Smooth muscle cell (in vitro differentiated cells): Measurements from ENCODE around the gene ZC3HAV1L. TPM values are rescaled to one million over a fixed set of nuclear protein-coding genes. Genes with fewer than 3 reads are reported as not detected.

Experiments used
- DNase-seq: peaks from one replicate; lab custom pipeline; 2025; ENCODE audit not compliant: unreplicated experiment; lab: John Stamatoyannopoulos, UW
- H2AFZ ChIP-seq: fragments of 200-600 bp; sonication (generic); 2 replicates; pipeline ENCODE4 v1.6.0; 2016; ENCODE audit warnings: antibody characterized with exemption, low read depth, mild to moderate bottlenecking
- H3F3A ChIP-seq: fragments of 200-600 bp; sonication (generic); 2 replicates; pipeline ENCODE4 v1.6.0; 2017; ENCODE audit warnings: antibody characterized with exemption, low read depth
- H3K27ac ChIP-seq: fragments of 200-600 bp; sonication (generic); 2 replicates; pipeline ENCODE4 v1.5.1; 2016; ENCODE audit warnings: low read depth, mild to moderate bottlenecking
- H3K27me3 ChIP-seq: fragments of 200-600 bp; sonication (generic); 2 replicates; pipeline ENCODE4 v1.6.1; 2016; ENCODE audit warnings: low read depth, mild to moderate bottlenecking
- H3K36me3 ChIP-seq: fragments of 200-600 bp; sonication (generic); 2 replicates; pipeline ENCODE4 v1.5.1; 2016; ENCODE audit warnings: low read depth
- H3K4me1 ChIP-seq: fragments of 200-600 bp; sonication (generic); 2 replicates; pipeline ENCODE4 v1.5.1; 2016; ENCODE audit warnings: low read depth
- H3K4me2 ChIP-seq: fragments of 200-600 bp; sonication (generic); 2 replicates; pipeline ENCODE4 v1.6.0; 2016; ENCODE audit warnings: mild to moderate bottlenecking
- H3K4me3 ChIP-seq: fragments of 200-600 bp; sonication (generic); 2 replicates; pipeline ENCODE4 v1.5.1; 2016; ENCODE audit warnings: mild to moderate bottlenecking
- H3K79me2 ChIP-seq: fragments of 200-600 bp; sonication (generic); 2 replicates; pipeline ENCODE4 v1.6.0; 2016; ENCODE audit warnings: low read depth, mild to moderate bottlenecking
- H3K9ac ChIP-seq: fragments of 200-600 bp; sonication (generic); 2 replicates; pipeline ENCODE4 v1.6.0; 2016; ENCODE audit warnings: low read depth
- H3K9me3 ChIP-seq: fragments of 200-600 bp; sonication (generic); replicated peaks from 2 replicates; pipeline ENCODE4 v1.5.1; 2016; ENCODE audit warnings: low read depth
- H4K20me1 ChIP-seq: fragments of 200-600 bp; sonication (generic); 2 replicates; pipeline ENCODE4 v1.6.0; 2016; ENCODE audit warnings: low read depth
- CTCF ChIP-seq: fragments of 200-600 bp; sonication (generic); IDR thresholded peaks from 2 replicates; pipeline ENCODE4 v1.5.1; 2017; ENCODE audit warnings: borderline replicate concordance, mild to moderate bottlenecking, antibody characterized with exemption; ENCODE audit not compliant: insufficient read depth, poor library complexity, severe bottlenecking
- WGBS: methylation state at CpG from one replicate; pipeline ENCODE4 v1.1.7; 2016; ENCODE audit warnings: low lambda C conversion rate; 5-methylcytosine and 5-hydroxymethylcytosine counted together
- polyA plus RNA-seq: library from polyadenylated mRNA; unstranded; fragments of >200 nt; fragmentation: Nextera tagmentation; extraction: Ambion mirVana; gene quantifications from 2 replicates; pipeline ENCODE4 v1.2.1, GENCODE V29; 2016
- total RNA-seq: library from RNA; depleted of rRNA; stranded (reverse); fragments of >200 nt; gene quantifications from 2 replicates; pipeline ENCODE4 v1.2.3, GENCODE V29; 2014

Gene ZC3HAV1L
- total and polyA plus RNA-seq, 2 experiments from 2014 or later = 17.0 to 47.2 TPM

- H3K9me3 ChIP-seq = no peaks in the 10 kb centered on the region
- H3K4me3 ChIP-seq = no peak overlapping the region
- DNase-seq = no peak
- H3K27me3 ChIP-seq = no peaks in the 10 kb centered on the region
- H2AFZ ChIP-seq = no peak overlapping the region
- H3K79me2 ChIP-seq = peaks cover 21% of the 10 kb centered on the region
- H3K4me1 ChIP-seq = peaks cover 5% of the 10 kb centered on the region
- no peak overlapping the region for H3K9ac ChIP-seq
- WGBS = 98% methylated on average over 2 of the region's 2 CpGs
- TF ChIP-seq CTCF = no peak
- H3K27ac ChIP-seq = no peak overlapping the region
- no peak overlapping the region for H3K4me2 ChIP-seq
- H3K36me3 ChIP-seq = no peaks in the 10 kb centered on the region
- H3F3A ChIP-seq = no peaks in the 10 kb centered on the region
- peaks cover 13% of the 10 kb centered on the region for H4K20me1 ChIP-seq
Observed at GRCh38 chr7:139038691-139039090, 2.8 kb upstream of the ZC3HAV1L start.

GRCh38 chr7:139036901-139037300, 1.1 kb upstream of the ZC3HAV1L start:
- 83% methylated on average over 3 of the region's 3 CpGs for WGBS
- Histone ChIP-seq H3K4me1 (peaks cover 5% of the 10 kb centered on the region), H3F3A (no peaks in the 10 kb centered on the region), H3K4me2 (no peak overlapping the region), H2AFZ (no peak overlapping the region), H4K20me1 (peaks cover 20% of the 10 kb centered on the region), H3K36me3 (peaks cover 3% of the 10 kb centered on the region), H3K27ac (no peak overlapping the region), H3K4me3 (no peak overlapping the region), H3K79me2 (peaks cover 28% of the 10 kb centered on the region), H3K27me3 (no peaks in the 10 kb centered on the region), H3K9me3 (no peaks in the 10 kb centered on the region), H3K9ac (no peak overlapping the region)
- no peak for DNase-seq
- no peak for TF ChIP-seq CTCF

GRCh38 chr7:139034855-139035585, 822 bp downstream of the ZC3HAV1L start:
- Histone ChIP-seq H3K79me2 (peaks cover 28% of the 10 kb centered on the region), H3K4me3 (peak overlapping the region; percentile 97), H2AFZ (peak overlapping the region; percentile 96), H3K9ac (peak overlapping the region; percentile 47), H4K20me1 (peaks cover 23% of the 10 kb centered on the region), H3K27ac (peak overlapping the region; percentile 31), H3K27me3 (no peaks in the 10 kb centered on the region), H3K4me1 (peaks cover 5% of the 10 kb centered on the region), H3K4me2 (peak overlapping the region; percentile 99), H3F3A (no peaks in the 10 kb centered on the region), H3K9me3 (no peaks in the 10 kb centered on the region), H3K36me3 (peaks cover 3% of the 10 kb centered on the region)
- no peak for TF ChIP-seq CTCF
- 24% methylated on average over 30 of the region's 47 CpGs for WGBS
- DNase-seq = peak; percentile 29

- Histone ChIP-seq H3K27ac (no peak overlapping the region), H2AFZ (no peak overlapping the region), H4K20me1 (peaks cover 27% of the 10 kb centered on the region), H3F3A (no peaks in the 10 kb centered on the region), H3K4me2 (peak overlapping the region; percentile 99), H3K36me3 (peaks cover 3% of the 10 kb centered on the region), H3K4me1 (peaks cover 5% of the 10 kb centered on the region), H3K79me2 (peaks cover 28% of the 10 kb centered on the region), H3K9ac (no peak overlapping the region), H3K4me3 (peak overlapping the region; percentile 97), H3K9me3 (no peaks in the 10 kb centered on the region), H3K27me3 (no peaks in the 10 kb centered on the region)
- no peak for DNase-seq
- TF ChIP-seq CTCF = no peak
- WGBS = 85% methylated on average over 5 of the region's 5 CpGs
Observed at GRCh38 chr7:139034336-139034735, 1.5 kb downstream of the ZC3HAV1L start.
